Neural progenitor cell (in vitro differentiated cells): Measurements from ENCODE around the gene CHPF2.

Experiments used
- CTCF ChIP-seq: fragments of 200-600 bp; sonication (generic); IDR thresholded peaks from 2 replicates; pipeline ENCODE4 v1.5.1; 2017; ENCODE audit warnings: antibody characterized with exemption, mild to moderate bottlenecking
- EZH2 ChIP-seq: fragments of 200-600 bp; sonication (generic); IDR thresholded peaks from 2 replicates; pipeline ENCODE4 v1.6.1; 2017; ENCODE audit warnings: antibody characterized with exemption, mild to moderate bottlenecking, moderate library complexity
- EZH2phosphoT487 ChIP-seq: fragments of 200-600 bp; sonication (generic); IDR thresholded peaks from 2 replicates; pipeline ENCODE4 v1.6.1; 2017; ENCODE audit warnings: antibody characterized with exemption

DNA sequence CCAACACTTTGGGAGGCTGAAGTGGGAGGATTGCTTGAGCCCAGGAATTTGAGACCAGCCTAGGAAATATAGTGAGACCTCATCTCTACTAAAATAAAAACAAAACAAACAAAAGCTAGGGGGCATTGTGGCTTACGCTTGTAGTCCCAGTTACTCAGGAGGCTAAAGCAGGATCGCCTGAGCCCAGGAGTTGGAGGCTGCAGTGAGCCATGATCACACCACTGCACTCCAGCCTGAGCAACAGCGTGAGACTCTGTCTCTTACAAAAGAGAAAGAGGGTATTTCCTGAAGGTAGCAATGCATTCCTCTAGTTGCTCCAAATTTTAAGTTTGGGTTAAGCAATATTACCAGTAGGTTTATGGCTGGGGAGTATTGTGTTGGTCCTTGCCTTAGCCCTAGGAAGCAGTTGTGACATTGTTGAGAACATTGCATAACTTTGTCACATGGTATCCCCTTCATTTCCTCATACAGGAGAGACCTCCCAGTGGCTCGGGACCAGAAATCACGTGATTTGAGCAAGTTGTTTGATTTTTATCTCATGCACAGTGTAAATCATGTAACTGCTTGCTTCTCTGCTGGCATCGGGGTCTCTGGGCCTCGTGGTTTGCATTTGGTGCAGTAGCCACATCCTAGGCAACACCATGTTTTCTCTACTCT lies 39.5 kb downstream of the CHPF2 start:
- TF ChIP-seq CTCF (no peak), EZH2 (no peak), EZH2phosphoT487 (no peak)
